Measurements from ENCODE around the gene LYRM4.

The LYRM4 gene

GRCh38 chr6:5280920-5281319 is 20.2 kb upstream of the LYRM4 start:
- no peak for DNase-seq (ENCODE audit: low spot score)

GRCh38 chr6:5279891-5280338 is 19.2 kb upstream of the LYRM4 start:
- no peak for DNase-seq (ENCODE audit: low spot score)

- no peak for DNase-seq (ENCODE audit: low spot score)
Observed at GRCh38 chr6:5278565-5279120, 17.9 kb upstream of the LYRM4 start.

- DNase-seq (ENCODE audit: low spot score): no peak
Observed at GRCh38 chr6:5278047-5278446, 17.3 kb upstream of the LYRM4 start.

- no peak for DNase-seq (ENCODE audit: low spot score)
Observed at GRCh38 chr6:5277589-5277988, 16.8 kb upstream of the LYRM4 start.

- DNase-seq (ENCODE audit: low spot score): no peak
Observed at GRCh38 chr6:5276581-5276980, 15.8 kb upstream of the LYRM4 start.

GRCh38 chr6:5275497-5275896 is 14.7 kb upstream of the LYRM4 start:
- DNase-seq (ENCODE audit: low spot score): no peak

GRCh38 chr6:5274231-5274630 is 13.5 kb upstream of the LYRM4 start:
- DNase-seq (ENCODE audit: low spot score): no peak

GRCh38 chr6:5271926-5272325 is 11.2 kb upstream of the LYRM4 start:
- DNase-seq (ENCODE audit: low spot score): no peak

GRCh38 chr6:5270093-5270680 is 9.4 kb upstream of the LYRM4 start:
- DNase-seq (ENCODE audit: low spot score): no peak

GRCh38 chr6:5266423-5266822 is 5.7 kb upstream of the LYRM4 start:
- DNase-seq (ENCODE audit: low spot score): no peak

GRCh38 chr6:5261545-5262109 is 877 bp upstream of the LYRM4 start:
- no peak for DNase-seq (ENCODE audit: low spot score)

- DNase-seq (ENCODE audit: low spot score): peak; percentile 83
Observed at GRCh38 chr6:5260111-5260620, 584 bp downstream of the LYRM4 start.

GRCh38 chr6:5259428-5259827 is 1.3 kb downstream of the LYRM4 start:
- DNase-seq (ENCODE audit: low spot score): no peak

- DNase-seq (ENCODE audit: low spot score): no peak
Observed at GRCh38 chr6:5257400-5257799, 3.4 kb downstream of the LYRM4 start.

GRCh38 chr6:5256952-5257351 is 3.8 kb downstream of the LYRM4 start:
- DNase-seq (ENCODE audit: low spot score): no peak

- DNase-seq (ENCODE audit: low spot score): no peak
Observed at GRCh38 chr6:5250911-5251310, 9.8 kb downstream of the LYRM4 start.

GRCh38 chr6:5250451-5250850 is 10.3 kb downstream of the LYRM4 start:
- DNase-seq (ENCODE audit: low spot score): no peak

- no peak for DNase-seq (ENCODE audit: low spot score)
Observed at GRCh38 chr6:5249451-5250122, 11.2 kb downstream of the LYRM4 start.

GRCh38 chr6:5248302-5249098 is 12.2 kb downstream of the LYRM4 start:
- DNase-seq (ENCODE audit: low spot score): no peak

- no peak for DNase-seq (ENCODE audit: low spot score)
Observed at GRCh38 chr6:5247201-5247600, 13.5 kb downstream of the LYRM4 start.

Data from COLO829 (cell line).